ENCODE data around the gene TRMO.

GRCh38 chr9:97924386-97924785, 2.1 kb upstream of the TRMO start:
- TF ChIP-seq, protein P1, sequence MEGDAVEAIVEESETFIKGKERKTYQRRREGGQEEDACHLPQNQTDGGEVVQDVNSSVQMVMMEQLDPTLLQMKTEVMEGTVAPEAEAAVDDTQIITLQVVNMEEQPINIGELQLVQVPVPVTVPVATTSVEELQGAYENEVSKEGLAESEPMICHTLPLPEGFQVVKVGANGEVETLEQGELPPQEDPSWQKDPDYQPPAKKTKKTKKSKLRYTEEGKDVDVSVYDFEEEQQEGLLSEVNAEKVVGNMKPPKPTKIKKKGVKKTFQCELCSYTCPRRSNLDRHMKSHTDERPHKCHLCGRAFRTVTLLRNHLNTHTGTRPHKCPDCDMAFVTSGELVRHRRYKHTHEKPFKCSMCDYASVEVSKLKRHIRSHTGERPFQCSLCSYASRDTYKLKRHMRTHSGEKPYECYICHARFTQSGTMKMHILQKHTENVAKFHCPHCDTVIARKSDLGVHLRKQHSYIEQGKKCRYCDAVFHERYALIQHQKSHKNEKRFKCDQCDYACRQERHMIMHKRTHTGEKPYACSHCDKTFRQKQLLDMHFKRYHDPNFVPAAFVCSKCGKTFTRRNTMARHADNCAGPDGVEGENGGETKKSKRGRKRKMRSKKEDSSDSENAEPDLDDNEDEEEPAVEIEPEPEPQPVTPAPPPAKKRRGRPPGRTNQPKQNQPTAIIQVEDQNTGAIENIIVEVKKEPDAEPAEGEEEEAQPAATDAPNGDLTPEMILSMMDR (IDR thresholded peaks at IDR 0.05; ENCODE audit: low read length): no peak
- no peak for TF ChIP-seq EZH2 (IDR thresholded peaks at IDR 0.05; ENCODE audit: borderline replicate concordance, low read length)

Measured in OCI-LY1 (cell line).